H1 (cell line): ENCODE data around the gene KIAA1614. TPM values are rescaled to one million over a fixed set of nuclear protein-coding genes. Genes with fewer than 3 reads are reported as not detected.
A peak's percentile ranks its signal among the peaks of the same experiment; 100 is the strongest.

Source experiments
- CTCF ChIA-PET: fragments of 300-600 bp; sonication (Branson Sonifier 250); formaldehyde crosslinking; loops from one replicate; lab custom pipeline; 2021; ENCODE audit not compliant: partially characterized antibody; lab: Charles Lee
- POLR2A ChIA-PET: fragments of 300-600 bp; sonication (Branson Sonifier 250); formaldehyde crosslinking; loops from one replicate; lab custom pipeline; 2021; ENCODE audit warnings: inconsistent platforms; ENCODE audit not compliant: partially characterized antibody; lab: Charles Lee
- DNase-seq, 2 experiments: peaks; one replicate each; pipeline versions ENCODE4 v3.0.0 to v3.0.0-alpha.2; 2010 to 2022; ENCODE audit warnings: low spot score in 2 of 2, low read depth in 1 of 2, mixed read lengths in 1 of 2
- FAIRE-seq: peaks from 2 replicates; lab custom pipeline; 2011; peaks lifted over from hg19 to GRCh38; lab: Jason Lieb, UNC
- H2AFZ ChIP-seq: 2 replicates; pipeline ENCODE4 v1.8.1; 2012; ENCODE audit warnings: low read length, inconsistent platforms
- H2AK5ac ChIP-seq: 2 replicates; pipeline ENCODE4 v1.6.1; 2013; ENCODE audit warnings: low read depth, low read length
- H2BK120ac ChIP-seq: replicated peaks from 2 replicates; pipeline ENCODE3; 2013; ENCODE audit warnings: low read depth, low read length, inconsistent platforms
- H2BK12ac ChIP-seq: 2 replicates; pipeline ENCODE4 v1.6.1; 2013; ENCODE audit warnings: low read depth, low read length
- H2BK15ac ChIP-seq: 2 replicates; pipeline ENCODE4 v1.6.1; 2013; ENCODE audit warnings: low read length
- H2BK20ac ChIP-seq: 2 replicates; pipeline ENCODE4 v1.6.1; 2013; ENCODE audit warnings: low read length
- H2BK5ac ChIP-seq: 2 replicates; pipeline ENCODE4 v1.6.1; 2013; ENCODE audit warnings: low read depth, low read length
- H3K14ac ChIP-seq: 2 replicates; pipeline ENCODE4 v1.6.1; 2013; ENCODE audit warnings: inconsistent platforms; ENCODE audit not compliant: insufficient read length
- H3K18ac ChIP-seq: 2 replicates; pipeline ENCODE4 v1.6.1; 2013; ENCODE audit warnings: low read length; ENCODE audit errors: extremely low read depth
- H3K23ac ChIP-seq: 2 replicates; pipeline ENCODE4 v1.6.1; 2013; ENCODE audit warnings: inconsistent platforms; ENCODE audit not compliant: insufficient read length
- H3K23me2 ChIP-seq: 2 replicates; pipeline ENCODE4 v1.6.1; 2013; ENCODE audit warnings: low read depth, low read length
- H3K27ac ChIP-seq: 2 replicates; pipeline ENCODE4 v1.6.1; 2011; ENCODE audit warnings: low read depth, low read length, inconsistent platforms
- H3K27me3 ChIP-seq, 4 experiments: replicated peaks in 1 of 4; 1 replicate in 1 of 4; 2 replicates in 3 of 4; pipeline versions ENCODE4 v1.6.1 to v1.8.1; 2011 to 2013; ENCODE audit warnings: low read length in 3 of 4, mild to moderate bottlenecking in 3 of 4, inconsistent platforms in 2 of 4, mixed read lengths in 2 of 4, moderate library complexity in 1 of 4; ENCODE audit not compliant: control insufficient read depth in 3 of 4, insufficient read depth in 3 of 4; ENCODE audit errors: extremely low read depth in 1 of 4
- H3K36me3 ChIP-seq, 4 experiments: 2 replicates each; pipeline versions ENCODE4 v1.6.1 to v1.8.1; 2011 to 2013; ENCODE audit warnings: mild to moderate bottlenecking in 4 of 4, low read length in 3 of 4, moderate library complexity in 2 of 4, control low read depth in 1 of 4, inconsistent platforms in 1 of 4; ENCODE audit not compliant: insufficient read depth in 4 of 4, control insufficient read depth in 2 of 4
- H3K4ac ChIP-seq: replicated peaks from 2 replicates; pipeline ENCODE3; 2013; ENCODE audit warnings: low read length, low read depth, mixed read lengths, inconsistent platforms; ENCODE audit not compliant: insufficient read length
- H3K4me1 ChIP-seq, 4 experiments: replicated peaks in 1 of 4; 1 replicate in 1 of 4; 2 replicates in 3 of 4; pipeline versions ENCODE4 v1.6.1 to v1.8.1; 2011 to 2013; ENCODE audit warnings: low read length in 3 of 4, inconsistent platforms in 2 of 4, mixed read lengths in 1 of 4; ENCODE audit not compliant: insufficient read depth in 4 of 4, control insufficient read depth in 3 of 4
- H3K4me2 ChIP-seq, 2 experiments: 2 replicates each; pipeline versions ENCODE4 v1.6.1 to v1.8.1; 2011 to 2013; ENCODE audit warnings: low read depth in 2 of 2, low read length in 2 of 2, control low read depth in 1 of 2, inconsistent platforms in 1 of 2, mild to moderate bottlenecking in 1 of 2; ENCODE audit not compliant: insufficient read depth in 1 of 2
- H3K4me3 ChIP-seq, 4 experiments: fragments of 200-600, 300-600 bp in 1 of 4; sonication (generic), shearing (Covaris generic), sonication (Bioruptor Twin) in 1 of 4; 2 replicates each; pipeline versions ENCODE4 v1.5.1 to v1.8.1; 2011 to 2016; ENCODE audit warnings: low read length in 4 of 4, low read depth in 3 of 4, control low read depth in 2 of 4, inconsistent platforms in 2 of 4, mild to moderate bottlenecking in 2 of 4, mixed read lengths in 1 of 4, moderate library complexity in 1 of 4; ENCODE audit not compliant: insufficient read depth in 2 of 4; ENCODE audit errors: extremely low read depth in 1 of 4
- H3K56ac ChIP-seq: replicated peaks from 2 replicates; pipeline ENCODE3; 2013; ENCODE audit warnings: low read depth, mild to moderate bottlenecking, mixed read lengths, low read length, inconsistent platforms; ENCODE audit not compliant: insufficient read length
- H3K79me1 ChIP-seq: 2 replicates; pipeline ENCODE4 v1.6.1; 2013; ENCODE audit warnings: low read depth, low read length, control low read depth
- H3K79me2 ChIP-seq, 2 experiments: 2 replicates each; pipeline versions ENCODE4 v1.6.1 to v1.8.1; 2012 to 2013; ENCODE audit warnings: low read length in 2 of 2, mild to moderate bottlenecking in 2 of 2, inconsistent platforms in 1 of 2; ENCODE audit not compliant: insufficient read depth in 2 of 2, control insufficient read depth in 1 of 2
- H3K9ac ChIP-seq, 4 experiments: replicated peaks in 1 of 4; 1 replicate in 1 of 4; 2 replicates in 3 of 4; pipeline versions ENCODE4 v1.6.1 to v1.8.1; 2011 to 2013; ENCODE audit warnings: low read depth in 3 of 4, low read length in 3 of 4, control low read depth in 2 of 4, mild to moderate bottlenecking in 2 of 4, moderate library complexity in 2 of 4, inconsistent platforms in 1 of 4; ENCODE audit errors: extremely low read depth in 1 of 4
- H3K9me3 ChIP-seq, 2 experiments: 2 replicates each; pipeline versions ENCODE4 v1.6.1 to v1.8.1; 2012 to 2013; ENCODE audit warnings: mild to moderate bottlenecking in 2 of 2, moderate library complexity in 2 of 2, control low read depth in 1 of 2, inconsistent platforms in 1 of 2, low read depth in 1 of 2, low read length in 1 of 2, mixed read lengths in 1 of 2; ENCODE audit not compliant: insufficient read depth in 2 of 2
- H4K20me1 ChIP-seq, 2 experiments: replicated peaks in 1 of 2; 2 replicates each; pipeline versions ENCODE3 to v1.8.1; 2011 to 2013; ENCODE audit warnings: inconsistent platforms in 2 of 2, low read length in 2 of 2, mild to moderate bottlenecking in 1 of 2; ENCODE audit not compliant: insufficient read depth in 2 of 2, control insufficient read depth in 1 of 2
- H4K5ac ChIP-seq: 2 replicates; pipeline ENCODE4 v1.6.1; 2013; ENCODE audit warnings: low read length, low read depth, mixed read lengths, inconsistent platforms; ENCODE audit not compliant: insufficient read length
- H4K8ac ChIP-seq: 2 replicates; pipeline ENCODE4 v1.8.0; 2013; ENCODE audit warnings: mild to moderate bottlenecking, moderate library complexity, low read length, inconsistent platforms; ENCODE audit not compliant: insufficient read depth; ENCODE audit errors: extremely low read depth
- H4K91ac ChIP-seq: replicated peaks from 2 replicates; pipeline ENCODE3; 2013; ENCODE audit warnings: low read length, mixed read lengths, inconsistent platforms; ENCODE audit not compliant: insufficient read length
- CEBPB ChIP-seq: IDR thresholded peaks from 2 replicates; pipeline ENCODE4 v1.6.1; 2012; ENCODE audit warnings: low read depth, low read length
- CREB1 ChIP-seq: IDR thresholded peaks from 2 replicates; pipeline ENCODE4 v1.6.1; 2012; ENCODE audit warnings: inconsistent platforms
- WGBS, 2 experiments: shearing (Covaris generic) in 1 of 2; methylation state at CpG; one replicate each; pipeline versions ENCODE4 v1.1.6 to v1.1.7; 2013 to 2015; ENCODE audit warnings: low lambda C conversion rate in 2 of 2, mixed read lengths in 2 of 2, inconsistent platforms in 1 of 2, low coverage in 1 of 2, missing lambda C conversion rate in 1 of 2; ENCODE audit not compliant: insufficient replicate concordance in 2 of 2, insufficient coverage in 1 of 2, insufficient read length in 1 of 2; ENCODE audit errors: extremely low coverage in 1 of 2, missing lambda C conversion rate in 1 of 2; 5-methylcytosine and 5-hydroxymethylcytosine counted together
- polyA plus RNA-seq, 7 experiments: library from polyadenylated mRNA; depleted of rRNA in 3 of 7; stranded (reverse) in 5 of 7; unstranded in 2 of 7; fragments of >200 nt in 5 of 7; fragments of 200-250 nt in 2 of 7; gene quantifications; 1 replicate in 5 of 7; 2 replicates in 1 of 7; 4 replicates in 1 of 7; pipeline versions ENCODE4 v1.2.1 to v1.2.3, GENCODE V29; 2011 to 2013; ENCODE audit warnings: missing spikeins in 2 of 7, mixed read lengths in 2 of 7
- total RNA-seq: library from RNA; stranded (reverse); fragmentation: NEBNext Ultra II Directional; extraction: Animal tissue kit (Norgen Biotek cat#: 25700); gene quantifications from 2 replicates; pipeline ENCODE4 v1.2.1, GENCODE V29; 2021

Gene KIAA1614
- total and polyA plus RNA-seq, 2 of the 8 experiments (the other 6 are each of a cell fraction or from before 2014, with no cell fraction given) = 1.3 to 3.1 TPM

DNA sequence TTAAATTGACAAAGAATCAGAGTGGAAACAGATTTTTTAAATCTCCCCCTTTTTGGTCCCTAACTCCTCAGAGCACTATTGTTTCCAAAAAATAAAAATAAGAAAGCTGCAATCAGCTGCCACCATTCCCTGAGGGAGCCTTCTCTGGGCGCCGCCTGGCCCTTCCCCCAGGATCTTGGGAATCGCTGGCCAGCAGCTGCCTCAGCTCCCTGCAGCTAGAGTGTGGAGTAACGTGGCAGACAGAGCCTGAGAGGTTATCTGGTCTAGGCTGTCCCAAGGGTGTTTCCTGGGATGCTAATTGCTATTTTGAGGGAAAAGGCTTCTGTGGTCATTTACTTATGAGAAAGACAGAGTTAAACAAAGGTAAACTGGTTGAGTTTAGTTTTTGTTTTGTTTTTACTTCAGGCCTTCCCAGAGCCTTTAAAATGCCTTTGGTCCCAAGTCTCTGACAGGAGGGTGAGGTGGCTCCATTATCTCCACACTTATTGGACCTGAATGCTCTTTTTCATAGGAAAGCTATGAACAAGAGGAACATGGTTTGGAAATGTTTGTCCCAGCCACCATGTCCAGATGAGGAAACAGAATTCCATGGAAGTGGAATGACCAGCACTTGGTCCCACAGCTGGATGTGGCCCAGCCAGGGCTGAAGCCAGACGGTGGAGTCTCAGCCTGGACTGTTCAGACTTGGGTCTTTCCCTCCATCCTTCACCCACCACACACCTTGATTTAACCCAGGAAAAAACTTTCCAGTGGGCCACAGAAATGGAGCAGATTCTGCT lies 14.1 kb upstream of the KIAA1614 start:
- Histone ChIP-seq H3K56ac (no peak overlapping the region), H3K9ac (no peak overlapping the region), H4K8ac (no peak overlapping the region), H3K9me3 (no peaks in the 10 kb centered on the region), H4K91ac (no peak overlapping the region), H2BK15ac (peak overlapping the region; percentile 93; the same call in 1 of the 2 replicates), H2BK20ac (no peak overlapping the region), H3K4me1 (peaks cover 0 to 15% (median 6%) of the 10 kb centered on the region in 4 experiments; a peak in 4 of 7 replicates), H4K20me1 (no peaks in the 10 kb centered on the region), H3K14ac (no peak overlapping the region), H3K79me2 (no peaks in the 10 kb centered on the region), H3K23me2 (no peaks in the 10 kb centered on the region), H3K27me3 (peaks cover 0 to 3% (median 0%) of the 10 kb centered on the region in 4 experiments; a peak in 2 of 7 replicates), H3K4me2 (no peak overlapping the region), H3K4ac (no peak overlapping the region), H3K23ac (no peak overlapping the region), H3K79me1 (no peaks in the 10 kb centered on the region), H2AK5ac (no peak overlapping the region), H2BK12ac (no peak overlapping the region), H4K5ac (no peak overlapping the region), H3K27ac (no peak overlapping the region), H3K18ac (no peak overlapping the region), H3K36me3 (no peaks in the 10 kb centered on the region), H2BK120ac (no peak overlapping the region), H2BK5ac (no peak overlapping the region), H3K4me3 (no peak overlapping the region), H2AFZ (no peak overlapping the region; the same call in 1 of the 2 replicates)
- FAIRE-seq (no peak), DNase-seq (peak in 1 of 2 experiments; percentile 47)
- ChIA-PET CTCF (interaction anchor here (0.6 to 7.0 kb wide), 11 partner anchors 12 to 390 kb away, joined by 3 to 43 read pairs (median 4); no protein-coding TSS in a partner anchor), POLR2A (interaction anchor here (0.7 to 6.1 kb wide), 3 partner anchors 13 to 191 kb away, joined by 3 to 50 read pairs (median 3); partner anchors contain the start of gene KIAA1614)
- no peak for TF ChIP-seq CEBPB
- no peak for TF ChIP-seq CREB1
- WGBS, 2 experiments = 56% methylated on average over 5 of the region's 5 CpGs; no CpG with 5 or more reads in 1 of the 2 experiments
